Mammary epithelial cell (primary cell): ENCODE data around the gene RUNX1.

ENCODE experiments used
- CTCF ChIP-seq, 2 donors: IDR thresholded peaks in 1 of 2; conservative IDR thresholded peaks in 1 of 2; 2 replicates each; pipeline ENCODE4 v1.5.1; 2011 to 2012; ENCODE audit warnings: inconsistent platforms in 2 of 2, low read length in 2 of 2, mild to moderate bottlenecking in 2 of 2, control low read depth in 1 of 2, low read depth in 1 of 2; ENCODE audit not compliant: insufficient read depth in 1 of 2; ENCODE audit errors: extremely low read depth in 1 of 2
- EZH2 ChIP-seq: IDR thresholded peaks from 2 replicates; pipeline ENCODE4 v1.6.1; 2012; ENCODE audit warnings: low read length, inconsistent platforms, borderline replicate concordance

GRCh38 chr21:34890470-34890723 lies 158.7 kb downstream of the RUNX1 start:
- TF ChIP-seq CTCF (conservative IDR thresholded peaks at IDR 0.05 in 1 of 2, IDR thresholded peaks at IDR 0.05 in 1 of 2; ENCODE audit: extremely low read depth in 1 of 2, insufficient read depth in 1 of 2, low read depth in 1 of 2, low read length in 2 of 2) (no peak), EZH2 (no peak)
